Fibroblast of mammary gland (primary cell): Measurements from ENCODE around the gene AUTS2.
"Not testable (repeated sequence)": the region's sequence is repeated elsewhere in the genome, so short reads cannot be mapped to it uniquely, and the experiment has no call there.

Experiments
- DNase-seq: peaks from one replicate; pipeline ENCODE4 v3.0.0-alpha.2; 2010; ENCODE audit warnings: low read depth
- H3K4me3 ChIP-seq: 2 replicates; pipeline ENCODE4 v1.5.1; 2011; ENCODE audit warnings: low read depth, mild to moderate bottlenecking, low read length, moderate library complexity; ENCODE audit not compliant: control insufficient read depth
- CTCF ChIP-seq: conservative IDR thresholded peaks from 2 replicates; pipeline ENCODE4 v1.5.1; 2011; ENCODE audit warnings: low read depth, low read length, inconsistent platforms; ENCODE audit not compliant: control insufficient read depth, insufficient read depth

AUTS2 gene

GRCh38 chr7:70799841-70800405 lies 1201.6 kb downstream of the AUTS2 start:
- DNase-seq = no peak
- TF ChIP-seq CTCF = no peak
- H3K4me3 ChIP-seq = no peak overlapping the region

- DNase-seq = no peak
- TF ChIP-seq CTCF = no peak
- no peak overlapping the region for H3K4me3 ChIP-seq
These were observed 1207.1 kb downstream of the AUTS2 start for GRCh38 chr7:70805360-70805759.

- no peak overlapping the region for H3K4me3 ChIP-seq
- TF ChIP-seq CTCF = no peak
- DNase-seq = no peak
These were observed 1209.4 kb downstream of the AUTS2 start for GRCh38 chr7:70807650-70808049.

GRCh38 chr7:70808876-70809275 lies 1210.6 kb downstream of the AUTS2 start:
- no peak for TF ChIP-seq CTCF
- H3K4me3 ChIP-seq = no peak overlapping the region
- no peak for DNase-seq

- TF ChIP-seq CTCF = no peak
- no peak for DNase-seq
- H3K4me3 ChIP-seq = no peak overlapping the region
These were observed 1212.4 kb downstream of the AUTS2 start for GRCh38 chr7:70810558-70811139.

GRCh38 chr7:70812511-70812910 lies 1214.2 kb downstream of the AUTS2 start:
- H3K4me3 ChIP-seq = no peak overlapping the region
- TF ChIP-seq CTCF = peak; percentile 19
- no peak for DNase-seq

GRCh38 chr7:70822490-70822889 lies 1224.2 kb downstream of the AUTS2 start:
- not testable (repeated sequence) for H3K4me3 ChIP-seq, DNase-seq
